Dendritic cell treated with granulocyte-macrophage colony-stimulating factor and Interleukin-4, amounts not matched to agents 40 ng/mL and 50 ng/mL, for 4 days (primary cell): ENCODE measurements around the gene NT5E.

Source experiments
- H3K27ac Mint-ChIP-seq: one replicate; pipeline ENCODE4 v1.8.0; 2022; ENCODE audit warnings: mild to moderate bottlenecking, mixed read lengths
- H3K27me3 Mint-ChIP-seq: one replicate; pipeline ENCODE4 v1.8.0; 2022; ENCODE audit warnings: mild to moderate bottlenecking, mixed read lengths
- H3K36me3 Mint-ChIP-seq: one replicate; pipeline ENCODE4 v1.8.0; 2022; ENCODE audit warnings: low read depth, mixed read lengths
- H3K4me1 Mint-ChIP-seq: one replicate; pipeline ENCODE4 v1.8.0; 2022; ENCODE audit warnings: low read depth, mixed read lengths
- H3K4me3 Mint-ChIP-seq: one replicate; pipeline ENCODE4 v1.8.0; 2022; ENCODE audit warnings: mild to moderate bottlenecking, moderate library complexity, mixed read lengths
- H3K9me3 Mint-ChIP-seq: one replicate; pipeline ENCODE4 v1.8.0; 2022; ENCODE audit warnings: mixed read lengths
- intact Hi-C: fragments of 100-400 bp; cut with micrococcal nuclease; formaldehyde crosslinking; loops from one replicate; pipeline ENCODE4 v1.15.0; 2022

Gene NT5E

GRCh38 chr6:85476532-85476931, 26.6 kb downstream of the NT5E start:
- intact Hi-C loops = no loop called here
- Mint-ChIP-seq H3K27me3 (peaks cover 3% of the 10 kb centered on the region), H3K36me3 (no peaks in the 10 kb centered on the region), H3K4me1 (no peaks in the 10 kb centered on the region), H3K9me3 (no peaks in the 10 kb centered on the region), H3K27ac (no peak overlapping the region), H3K4me3 (no peak overlapping the region)

DNA sequence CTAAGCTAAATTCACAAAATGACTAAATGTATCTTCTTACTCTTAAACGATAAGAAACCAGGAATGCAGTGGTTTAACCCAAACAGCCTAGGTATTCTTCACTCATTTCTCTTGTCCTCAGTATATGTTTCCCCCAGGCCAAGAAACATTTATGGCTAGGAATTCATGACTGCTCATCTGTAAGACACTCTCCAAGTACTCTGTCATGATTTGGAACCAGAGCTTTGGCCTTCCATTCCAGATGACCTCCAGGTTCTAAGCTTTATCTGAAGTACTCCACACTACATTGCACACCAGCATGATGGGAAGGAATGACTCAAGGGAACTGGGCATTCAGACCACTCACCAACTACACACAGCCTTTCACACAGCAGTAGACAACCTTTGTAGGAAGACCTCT, 29.3 kb downstream of the NT5E start:
- no peaks in the 10 kb centered on the region for H3K4me1 Mint-ChIP-seq
- intact Hi-C loops = no loop called here
- no peak overlapping the region for H3K27ac Mint-ChIP-seq
- no peaks in the 10 kb centered on the region for H3K36me3 Mint-ChIP-seq
- H3K9me3 Mint-ChIP-seq = no peaks in the 10 kb centered on the region
- H3K27me3 Mint-ChIP-seq = peaks cover 10% of the 10 kb centered on the region
- no peak overlapping the region for H3K4me3 Mint-ChIP-seq

GRCh38 chr6:85482206-85482904, 32.5 kb downstream of the NT5E start:
- no peak overlapping the region for H3K27ac Mint-ChIP-seq
- intact Hi-C loops = no loop called here
- no peaks in the 10 kb centered on the region for H3K4me1 Mint-ChIP-seq
- no peak overlapping the region for H3K4me3 Mint-ChIP-seq
- no peaks in the 10 kb centered on the region for H3K36me3 Mint-ChIP-seq
- H3K9me3 Mint-ChIP-seq = no peaks in the 10 kb centered on the region
- H3K27me3 Mint-ChIP-seq = peaks cover 7% of the 10 kb centered on the region

DNA sequence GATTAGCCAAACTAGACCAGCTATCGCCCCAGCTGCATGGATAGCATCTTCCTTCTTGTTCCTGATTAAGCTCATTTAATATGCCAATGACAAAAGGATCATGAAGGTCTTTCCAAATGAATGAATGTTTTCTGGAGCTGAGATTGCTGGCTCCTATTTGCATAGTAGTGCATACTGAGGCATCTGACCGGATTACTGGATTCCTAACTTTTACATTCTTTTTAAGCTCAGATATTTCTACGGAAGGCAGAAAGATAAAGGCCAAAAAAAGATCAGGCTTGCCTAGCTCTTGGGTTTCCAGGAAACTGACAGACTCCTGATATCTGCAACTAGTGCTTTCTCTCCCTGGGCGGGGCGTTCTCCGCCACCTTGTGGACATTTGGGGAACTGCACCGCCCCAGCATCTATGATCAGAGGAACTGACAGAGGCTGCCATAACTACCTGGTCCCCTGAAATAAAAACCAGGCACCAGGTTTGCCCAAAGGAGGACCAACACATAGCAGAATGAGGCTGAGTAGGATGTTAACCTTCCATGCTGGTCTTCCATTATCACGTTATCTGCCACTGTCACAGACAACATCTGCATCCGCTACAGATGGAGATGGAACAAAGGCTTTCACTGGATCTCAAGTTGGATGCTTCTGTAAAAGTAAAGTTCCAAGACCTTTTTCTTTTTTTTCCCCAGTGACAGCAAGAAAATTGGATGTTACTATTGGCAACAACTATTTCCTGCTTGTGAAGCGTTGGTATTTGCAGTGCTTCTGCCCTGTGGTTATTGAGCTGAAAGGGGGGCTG, 33.2 kb downstream of the NT5E start:
- Mint-ChIP-seq H3K36me3 (no peaks in the 10 kb centered on the region), H3K9me3 (no peaks in the 10 kb centered on the region), H3K4me3 (no peak overlapping the region), H3K4me1 (no peaks in the 10 kb centered on the region), H3K27me3 (peaks cover 7% of the 10 kb centered on the region), H3K27ac (no peak overlapping the region)
- intact Hi-C loops = loop anchor here (1.0 kb wide), 1 partner anchor 128 kb away; no protein-coding TSS in a partner anchor

DNA sequence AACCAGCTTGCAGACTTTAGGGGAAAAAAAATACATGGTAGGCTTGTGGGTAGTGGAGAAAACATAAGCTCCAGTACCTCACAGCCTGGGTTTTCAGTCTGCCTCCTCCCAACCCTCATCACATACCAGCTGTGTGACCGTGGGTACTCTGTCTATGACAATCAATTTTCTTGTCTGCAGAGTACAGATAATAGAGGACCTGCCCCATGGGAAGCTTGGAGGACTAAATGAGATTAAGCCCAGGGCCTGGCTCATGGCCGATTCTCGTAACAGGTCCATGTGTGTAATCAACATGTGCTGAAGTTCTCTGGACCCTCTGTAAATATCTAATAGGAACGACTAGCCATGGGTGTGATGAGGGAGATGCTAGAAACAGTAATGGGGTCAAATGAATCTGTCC, 34.0 kb downstream of the NT5E start:
- intact Hi-C loops = loop anchor here (1.0 kb wide), 1 partner anchor 129 kb away; no protein-coding TSS in a partner anchor

DNA sequence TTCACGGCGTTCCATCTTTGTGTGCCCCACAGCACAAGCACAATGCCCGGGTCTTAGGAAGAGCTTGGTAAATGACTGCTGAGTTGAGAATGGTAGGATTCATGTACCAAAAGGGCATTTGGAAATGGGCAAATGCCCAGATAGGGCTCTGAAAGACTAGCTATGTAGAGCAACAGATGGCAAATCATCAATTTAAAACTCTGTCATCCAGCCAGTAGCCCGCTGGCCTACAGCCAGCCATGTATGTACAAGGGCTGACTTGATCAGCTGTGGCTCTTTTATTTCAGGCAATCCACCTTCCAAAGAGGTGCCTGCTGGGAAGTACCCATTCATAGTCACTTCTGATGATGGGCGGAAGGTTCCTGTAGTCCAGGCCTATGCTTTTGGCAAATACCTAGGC, 35.1 kb downstream of the NT5E start:
- Mint-ChIP-seq H3K9me3 (no peaks in the 10 kb centered on the region), H3K4me1 (no peaks in the 10 kb centered on the region), H3K36me3 (no peaks in the 10 kb centered on the region), H3K27ac (no peak overlapping the region), H3K4me3 (no peak overlapping the region), H3K27me3 (peaks cover 7% of the 10 kb centered on the region)
- intact Hi-C loops = no loop called here

More for the DNA sequence above, 34.0 kb downstream of the NT5E start:
- H3K4me1 Mint-ChIP-seq = no peaks in the 10 kb centered on the region
- no peaks in the 10 kb centered on the region for H3K9me3 Mint-ChIP-seq
- no peak overlapping the region for H3K4me3 Mint-ChIP-seq
- no peak overlapping the region for H3K27ac Mint-ChIP-seq
- no peaks in the 10 kb centered on the region for H3K36me3 Mint-ChIP-seq
- H3K27me3 Mint-ChIP-seq = peaks cover 7% of the 10 kb centered on the region

DNA sequence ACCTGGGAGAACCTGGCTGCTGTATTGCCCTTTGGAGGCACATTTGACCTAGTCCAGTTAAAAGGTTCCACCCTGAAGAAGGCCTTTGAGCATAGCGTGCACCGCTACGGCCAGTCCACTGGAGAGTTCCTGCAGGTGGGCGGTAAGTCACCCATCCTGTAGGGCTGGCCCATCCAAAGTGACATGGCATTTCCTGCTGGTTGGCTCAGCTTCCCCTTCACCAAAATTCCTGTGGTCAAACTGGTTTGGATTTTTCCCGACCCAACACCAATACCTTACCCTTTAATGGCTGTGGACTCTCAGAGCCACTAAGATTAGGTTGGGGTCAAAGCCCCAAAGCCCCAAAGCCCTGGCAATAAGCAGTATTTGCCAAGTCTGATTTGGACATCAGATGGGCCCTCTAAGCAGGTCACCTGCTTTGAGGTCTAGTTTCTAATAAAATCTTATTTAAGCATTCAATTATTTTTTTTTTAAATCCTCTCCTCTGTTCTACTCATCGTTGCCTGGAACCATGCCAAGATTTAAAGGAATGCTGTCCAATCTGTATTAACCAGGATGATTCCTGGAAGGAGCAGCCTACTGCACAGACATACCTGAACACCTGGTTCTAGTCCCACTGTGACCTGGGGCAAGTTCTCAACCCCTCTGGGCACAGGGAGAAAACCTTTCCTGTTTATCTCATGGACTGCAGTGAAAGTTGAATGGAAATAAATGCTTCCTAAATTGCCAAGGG, 40.8 kb downstream of the NT5E start:
- Mint-ChIP-seq H3K36me3 (no peaks in the 10 kb centered on the region), H3K27ac (no peak overlapping the region), H3K4me1 (no peaks in the 10 kb centered on the region), H3K27me3 (peaks cover 3% of the 10 kb centered on the region), H3K4me3 (no peak overlapping the region), H3K9me3 (no peaks in the 10 kb centered on the region)
- intact Hi-C loops = no loop called here

- H3K4me1 Mint-ChIP-seq = no peaks in the 10 kb centered on the region
- H3K4me3 Mint-ChIP-seq = no peak overlapping the region
- H3K27ac Mint-ChIP-seq = no peak overlapping the region
- peaks cover 3% of the 10 kb centered on the region for H3K27me3 Mint-ChIP-seq
- H3K36me3 Mint-ChIP-seq = peaks cover 15% of the 10 kb centered on the region
- intact Hi-C loops = no loop called here
- H3K9me3 Mint-ChIP-seq = peaks cover 27% of the 10 kb centered on the region
These were observed 43.5 kb downstream of the NT5E start for GRCh38 chr6:85493389-85493788.

GRCh38 chr6:85494547-85495536, 45.0 kb downstream of the NT5E start:
- intact Hi-C loops = no loop called here
- peaks cover 3% of the 10 kb centered on the region for H3K27me3 Mint-ChIP-seq
- peaks cover 29% of the 10 kb centered on the region for H3K9me3 Mint-ChIP-seq
- H3K4me3 Mint-ChIP-seq = no peak overlapping the region
- no peak overlapping the region for H3K27ac Mint-ChIP-seq
- H3K36me3 Mint-ChIP-seq = peaks cover 16% of the 10 kb centered on the region
- H3K4me1 Mint-ChIP-seq = no peaks in the 10 kb centered on the region

DNA sequence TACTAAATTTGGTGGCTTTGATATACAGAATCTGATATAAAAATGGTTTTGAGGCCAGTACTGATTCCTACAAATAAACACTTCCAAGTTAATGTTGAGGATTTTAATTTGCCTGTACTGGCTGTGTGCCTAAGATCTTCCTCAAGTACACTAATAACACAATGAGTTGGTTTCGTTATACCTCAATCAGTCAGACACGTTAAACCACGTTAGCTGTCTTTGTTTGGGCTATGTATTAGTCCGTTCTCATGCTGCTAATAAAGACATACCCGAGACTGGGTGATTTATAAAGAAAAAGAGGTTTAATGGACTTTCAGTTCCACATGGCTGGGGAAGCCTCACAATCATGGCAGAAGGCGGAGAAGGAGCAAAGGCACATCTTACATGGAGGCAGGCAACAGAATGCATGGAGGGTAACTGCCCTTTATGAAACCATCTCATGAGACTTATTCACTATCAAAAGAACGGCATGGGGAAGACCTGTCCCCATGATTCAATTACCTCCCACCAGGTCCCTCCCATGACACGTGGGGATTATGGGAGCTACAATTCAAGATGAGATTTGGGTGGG, 46.2 kb downstream of the NT5E start:
- Mint-ChIP-seq H3K36me3 (peaks cover 22% of the 10 kb centered on the region), H3K27ac (no peak overlapping the region)

GRCh38 chr6:85496856-85497255, 47.0 kb downstream of the NT5E start:
- Mint-ChIP-seq H3K4me3 (no peak overlapping the region), H3K27me3 (no peaks in the 10 kb centered on the region), H3K9me3 (peaks cover 29% of the 10 kb centered on the region), H3K36me3 (peaks cover 22% of the 10 kb centered on the region), H3K4me1 (no peaks in the 10 kb centered on the region), H3K27ac (no peak overlapping the region)
- intact Hi-C loops = no loop called here

More for the DNA sequence above, 46.2 kb downstream of the NT5E start:
- H3K27me3 Mint-ChIP-seq = no peaks in the 10 kb centered on the region
- intact Hi-C loops = no loop called here
- H3K9me3 Mint-ChIP-seq = peaks cover 29% of the 10 kb centered on the region
- no peak overlapping the region for H3K4me3 Mint-ChIP-seq
- no peaks in the 10 kb centered on the region for H3K4me1 Mint-ChIP-seq

DNA sequence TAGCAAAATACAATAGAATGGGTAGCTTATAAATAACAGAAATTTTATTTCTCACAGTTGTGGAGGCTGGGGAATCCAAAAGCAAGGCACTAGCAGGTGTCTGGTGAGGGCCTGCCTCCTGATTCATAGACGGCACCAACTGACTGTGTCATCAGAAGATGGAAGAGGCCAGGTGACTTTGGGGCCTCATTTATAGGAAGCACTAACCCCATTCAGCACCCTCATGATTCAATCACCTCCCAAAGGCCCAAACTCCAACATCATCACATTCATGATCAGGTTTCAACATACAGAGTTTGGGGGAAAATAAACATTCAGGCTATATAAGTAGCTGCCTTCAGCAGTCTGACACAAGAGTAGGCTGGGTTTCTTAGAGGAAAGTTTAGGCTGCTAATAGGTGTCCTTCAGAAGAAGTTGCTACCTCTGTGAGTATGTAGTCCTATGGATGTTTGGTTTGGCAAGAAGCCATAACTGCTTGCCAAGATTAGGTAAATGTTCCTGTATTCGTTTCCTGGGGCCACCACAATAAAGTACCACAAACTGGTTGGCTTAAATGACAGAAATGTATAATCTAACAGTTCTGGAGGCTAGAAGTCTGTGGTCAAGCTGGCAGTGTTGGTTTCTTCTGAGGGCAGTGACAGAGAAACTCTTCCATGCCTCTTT, 48.8 kb downstream of the NT5E start:
- intact Hi-C loops = no loop called here
- H3K9me3 Mint-ChIP-seq = peaks cover 29% of the 10 kb centered on the region
- H3K36me3 Mint-ChIP-seq = peaks cover 31% of the 10 kb centered on the region
- H3K27ac Mint-ChIP-seq = no peak overlapping the region
- no peaks in the 10 kb centered on the region for H3K27me3 Mint-ChIP-seq
- H3K4me3 Mint-ChIP-seq = no peak overlapping the region
- H3K4me1 Mint-ChIP-seq = no peaks in the 10 kb centered on the region
